Keratinocyte (primary cell): ENCODE data around the gene SLC35F2.
"Not testable (repeated sequence)": the region's sequence is repeated elsewhere in the genome, so short reads cannot be mapped to it uniquely, and the experiment has no call there.

Source experiments
- CTCF ChIP-seq, 3 experiments: IDR thresholded peaks in 1 of 3; conservative IDR thresholded peaks in 1 of 3; optimal IDR thresholded peaks in 1 of 3; 2 replicates in 2 of 3; 3 replicates in 1 of 3; pipeline versions ENCODE3 to v1.5.1; 2011; ENCODE audit warnings: low read length in 3 of 3, mild to moderate bottlenecking in 3 of 3, moderate library complexity in 2 of 3, control low read depth in 1 of 3, inconsistent platforms in 1 of 3; ENCODE audit not compliant: insufficient read depth in 2 of 3; ENCODE audit errors: extremely low read depth in 1 of 3
- EZH2 ChIP-seq: IDR thresholded peaks from one replicate; pipeline ENCODE4 v1.6.1; 2012; ENCODE audit warnings: inconsistent platforms, mild to moderate bottlenecking, low read length, moderate library complexity

GRCh38 chr11:107758719-107759355 lies 99.8 kb downstream of the SLC35F2 start:
- not testable (repeated sequence) for TF ChIP-seq CTCF (optimal IDR thresholded peaks at IDR 0.05 in 1 of 3, IDR thresholded peaks at IDR 0.05 in 1 of 3, conservative IDR thresholded peaks at IDR 0.05 in 1 of 3; ENCODE audit: extremely low read depth in 1 of 3, insufficient read depth in 2 of 3, low read length in 3 of 3); EZH2
